ENCODE data around the gene SQSTM1. TPM values are rescaled to one million over a fixed set of nuclear protein-coding genes. Genes with fewer than 3 reads are reported as not detected.

SQSTM1 gene
- total and polyA plus RNA-seq, 9 of the 15 experiments (the other 6 are each of a cell fraction or from before 2014, with no cell fraction given): 5.6 to 148 (median 64.0) TPM

DNA sequence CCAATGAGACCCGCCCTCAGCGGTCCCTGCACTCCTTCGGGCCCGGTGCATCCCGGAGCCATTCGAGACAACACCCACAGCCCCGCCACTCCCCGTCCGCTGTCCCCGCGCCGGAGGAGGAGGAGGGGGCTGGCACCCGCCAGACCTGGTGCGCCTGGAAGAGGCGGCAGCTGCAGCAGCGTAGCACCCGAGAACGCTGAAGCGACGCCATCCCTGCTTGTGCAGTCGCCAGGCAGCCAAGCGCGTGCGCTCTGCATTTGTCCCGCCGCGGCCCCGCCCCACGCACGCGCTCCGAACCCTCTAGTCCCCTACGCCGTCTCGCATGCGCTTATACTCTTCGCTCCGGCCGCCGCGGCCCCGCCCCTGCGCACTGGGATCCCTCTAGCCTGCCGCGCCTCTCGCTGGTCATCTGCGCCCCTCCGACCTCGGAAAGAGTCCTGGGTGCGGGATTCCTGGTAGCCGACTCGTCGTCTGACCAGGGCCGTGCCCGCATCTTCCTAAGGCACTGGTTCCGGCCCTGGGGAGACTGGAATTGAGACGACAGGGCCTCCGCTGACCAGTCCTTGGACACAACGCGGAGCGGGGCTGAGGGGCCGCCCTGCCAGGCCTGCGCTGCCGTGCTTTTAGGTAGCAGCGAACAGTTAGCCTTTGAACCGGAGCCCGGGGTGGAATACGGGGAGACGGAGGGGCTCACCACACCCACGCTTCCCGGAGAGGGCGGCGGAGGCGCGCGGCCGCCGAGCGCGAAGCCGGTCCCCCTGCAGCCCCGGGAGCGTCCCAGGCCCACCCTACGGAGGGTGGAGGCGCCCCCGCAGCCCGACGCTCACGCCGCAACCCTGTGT, 38.1 kb downstream of the SQSTM1 start, which contains the start of gene MRNIP (continued):
- no peak for TF ChIP-seq DDX20 (tag; IDR thresholded peaks at IDR 0.05; ENCODE audit: low read depth)
- no peak for TF ChIP-seq CBFB (CRISPR knock-in tag; IDR thresholded peaks at IDR 0.05)
- TF ChIP-seq L3MBTL2 (IDR thresholded peaks at IDR 0.05): peak; percentile 63; the same call in 1 of the 2 replicates
- TF ChIP-seq MAZ (CRISPR knock-in tag; conservative IDR thresholded peaks at IDR 0.05 in 1 of 2, IDR thresholded peaks at IDR 0.05 in 1 of 2): peak; percentile 98 to 100
- TF ChIP-seq, protein P1, sequence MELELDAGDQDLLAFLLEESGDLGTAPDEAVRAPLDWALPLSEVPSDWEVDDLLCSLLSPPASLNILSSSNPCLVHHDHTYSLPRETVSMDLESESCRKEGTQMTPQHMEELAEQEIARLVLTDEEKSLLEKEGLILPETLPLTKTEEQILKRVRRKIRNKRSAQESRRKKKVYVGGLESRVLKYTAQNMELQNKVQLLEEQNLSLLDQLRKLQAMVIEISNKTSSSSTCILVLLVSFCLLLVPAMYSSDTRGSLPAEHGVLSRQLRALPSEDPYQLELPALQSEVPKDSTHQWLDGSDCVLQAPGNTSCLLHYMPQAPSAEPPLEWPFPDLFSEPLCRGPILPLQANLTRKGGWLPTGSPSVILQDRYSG (tag; conservative IDR thresholded peaks at IDR 0.05; ENCODE audit: low read depth): no peak
- no peak for TF ChIP-seq EP300 (IDR thresholded peaks at IDR 0.05; ENCODE audit: low read length)
- TF ChIP-seq, protein P2, sequence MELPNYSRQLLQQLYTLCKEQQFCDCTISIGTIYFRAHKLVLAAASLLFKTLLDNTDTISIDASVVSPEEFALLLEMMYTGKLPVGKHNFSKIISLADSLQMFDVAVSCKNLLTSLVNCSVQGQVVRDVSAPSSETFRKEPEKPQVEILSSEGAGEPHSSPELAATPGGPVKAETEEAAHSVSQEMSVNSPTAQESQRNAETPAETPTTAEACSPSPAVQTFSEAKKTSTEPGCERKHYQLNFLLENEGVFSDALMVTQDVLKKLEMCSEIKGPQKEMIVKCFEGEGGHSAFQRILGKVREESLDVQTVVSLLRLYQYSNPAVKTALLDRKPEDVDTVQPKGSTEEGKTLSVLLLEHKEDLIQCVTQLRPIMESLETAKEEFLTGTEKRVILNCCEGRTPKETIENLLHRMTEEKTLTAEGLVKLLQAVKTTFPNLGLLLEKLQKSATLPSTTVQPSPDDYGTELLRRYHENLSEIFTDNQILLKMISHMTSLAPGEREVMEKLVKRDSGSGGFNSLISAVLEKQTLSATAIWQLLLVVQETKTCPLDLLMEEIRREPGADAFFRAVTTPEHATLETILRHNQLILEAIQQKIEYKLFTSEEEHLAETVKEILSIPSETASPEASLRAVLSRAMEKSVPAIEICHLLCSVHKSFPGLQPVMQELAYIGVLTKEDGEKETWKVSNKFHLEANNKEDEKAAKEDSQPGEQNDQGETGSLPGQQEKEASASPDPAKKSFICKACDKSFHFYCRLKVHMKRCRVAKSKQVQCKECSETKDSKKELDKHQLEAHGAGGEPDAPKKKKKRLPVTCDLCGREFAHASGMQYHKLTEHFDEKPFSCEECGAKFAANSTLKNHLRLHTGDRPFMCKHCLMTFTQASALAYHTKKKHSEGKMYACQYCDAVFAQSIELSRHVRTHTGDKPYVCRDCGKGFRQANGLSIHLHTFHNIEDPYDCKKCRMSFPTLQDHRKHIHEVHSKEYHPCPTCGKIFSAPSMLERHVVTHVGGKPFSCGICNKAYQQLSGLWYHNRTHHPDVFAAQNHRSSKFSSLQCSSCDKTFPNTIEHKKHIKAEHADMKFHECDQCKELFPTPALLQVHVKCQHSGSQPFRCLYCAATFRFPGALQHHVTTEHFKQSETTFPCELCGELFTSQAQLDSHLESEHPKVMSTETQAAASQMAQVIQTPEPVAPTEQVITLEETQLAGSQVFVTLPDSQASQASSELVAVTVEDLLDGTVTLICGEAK (IDR thresholded peaks at IDR 0.05): peak; percentile 62; the same call in 1 of the 2 replicates
- TF ChIP-seq, protein P2 (CRISPR knock-in tag; IDR thresholded peaks at IDR 0.05): no peak
- TF ChIP-seq ETV5 (CRISPR knock-in tag; IDR thresholded peaks at IDR 0.05; ENCODE audit: low read depth): 0 out of 2 replicates have a peak, but pooled peaks have one; percentile 21
- no peak for TF ChIP-seq ZNF780A (CRISPR knock-in tag; IDR thresholded peaks at IDR 0.05)
- no peak for TF ChIP-seq IRF2 (CRISPR knock-in tag; IDR thresholded peaks at IDR 0.05)
- TF ChIP-seq ZNF561 (CRISPR knock-in tag; conservative IDR thresholded peaks at IDR 0.05): no peak
- no peak for TF ChIP-seq XRCC3 (IDR thresholded peaks at IDR 0.05)
- no peak for TF ChIP-seq ZC3H8 (IDR thresholded peaks at IDR 0.05)

All from K562 (cell line).